Stimulated activated CD4-positive, alpha-beta T cell treated with anti-CD3 and anti-CD28 coated beads, Interleukin-4, amount 100 ng/mL, for 48 hours (primary cell): Measurements from ENCODE around the gene OTOF.
"Not testable (repeated sequence)": the region's sequence is repeated elsewhere in the genome, so short reads cannot be mapped to it uniquely, and the experiment has no call there.

ENCODE experiments used
- DNase-seq, 2 donors: peaks; one replicate each; pipeline ENCODE4 v3.0.0-alpha.2; 2020; ENCODE audit warnings: low read depth in 2 of 2

The OTOF gene

DNA sequence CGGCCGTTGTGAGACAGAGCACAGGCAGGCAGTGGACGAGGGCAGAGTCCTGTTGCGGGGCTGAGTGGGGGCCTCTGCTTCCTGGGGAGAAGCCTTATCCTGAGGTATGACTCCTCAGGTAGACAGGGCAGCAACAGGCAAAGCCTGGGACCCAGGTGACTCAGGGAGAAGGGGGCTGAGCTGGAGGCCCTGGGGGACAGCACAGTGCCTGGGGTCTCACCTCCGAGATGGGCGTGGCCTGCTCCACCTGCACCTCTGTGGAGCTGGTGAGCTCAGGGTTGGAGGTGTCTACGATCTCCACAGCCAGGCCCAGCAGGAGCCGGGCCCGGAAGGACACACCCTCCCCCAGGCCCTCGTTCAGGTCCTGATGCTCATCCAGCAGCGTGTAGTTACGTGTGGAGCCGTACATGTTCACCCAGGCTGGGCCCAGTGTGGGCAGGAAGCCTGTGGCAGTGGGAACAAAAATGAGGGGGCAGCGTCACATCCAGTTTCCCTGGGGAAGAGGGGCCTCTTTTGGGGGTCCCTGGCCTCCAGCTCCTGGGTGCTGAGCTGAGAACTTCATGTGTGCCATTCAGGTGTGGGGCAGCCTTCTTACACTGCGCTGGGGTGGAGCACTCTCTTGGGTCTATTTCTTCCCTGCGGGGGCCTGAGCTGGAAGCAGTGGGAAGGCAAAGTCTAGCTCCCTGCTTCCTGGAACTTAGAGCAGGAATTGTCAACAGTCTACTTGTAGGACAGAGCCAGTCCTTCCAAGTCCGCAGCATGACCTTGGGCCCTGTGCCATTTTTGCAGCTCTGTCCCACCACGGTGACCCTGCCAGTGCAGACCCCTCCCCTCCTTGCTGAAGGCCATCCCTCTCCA lies 2.9 kb upstream of the OTOF start:
- no peak for DNase-seq

DNA sequence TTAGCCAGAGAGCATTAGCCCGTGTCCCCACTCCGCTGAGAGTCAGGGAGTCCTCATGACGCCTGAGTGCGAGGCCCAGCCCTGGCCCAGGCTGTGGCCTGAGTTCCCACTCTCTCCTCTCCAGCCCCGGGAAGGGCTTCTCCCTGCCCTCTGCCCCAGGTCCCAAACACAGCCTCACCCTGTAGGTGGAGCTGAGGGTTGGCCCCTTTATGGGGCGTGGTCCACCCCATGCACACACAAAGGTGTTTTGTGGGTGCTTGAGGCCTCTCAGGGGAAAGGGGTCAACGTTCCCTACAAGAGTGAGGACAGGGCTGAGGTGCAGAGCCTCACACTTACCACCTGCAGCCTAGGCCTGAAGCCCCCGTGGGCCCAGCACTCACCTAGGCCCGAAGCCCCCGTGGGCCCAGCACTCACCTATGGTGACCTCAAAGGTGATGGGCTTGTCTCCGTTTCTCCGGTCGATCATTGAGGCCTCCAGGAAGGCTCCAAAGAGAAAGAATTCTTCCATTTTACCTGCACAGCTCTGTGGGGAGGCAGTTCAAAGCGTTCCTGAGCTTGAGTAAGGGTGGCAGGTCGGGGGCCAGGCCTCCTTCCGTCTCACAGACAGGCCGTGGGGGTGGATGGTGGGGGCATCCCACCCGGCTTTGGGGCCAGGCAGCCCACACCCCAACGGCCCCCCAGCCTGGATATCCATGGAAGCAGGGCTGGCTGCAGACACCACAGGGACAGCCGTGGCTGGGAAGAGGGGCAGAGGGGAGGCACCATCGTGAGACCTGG lies 2.1 kb upstream of the OTOF start:
- no peak for DNase-seq

DNA sequence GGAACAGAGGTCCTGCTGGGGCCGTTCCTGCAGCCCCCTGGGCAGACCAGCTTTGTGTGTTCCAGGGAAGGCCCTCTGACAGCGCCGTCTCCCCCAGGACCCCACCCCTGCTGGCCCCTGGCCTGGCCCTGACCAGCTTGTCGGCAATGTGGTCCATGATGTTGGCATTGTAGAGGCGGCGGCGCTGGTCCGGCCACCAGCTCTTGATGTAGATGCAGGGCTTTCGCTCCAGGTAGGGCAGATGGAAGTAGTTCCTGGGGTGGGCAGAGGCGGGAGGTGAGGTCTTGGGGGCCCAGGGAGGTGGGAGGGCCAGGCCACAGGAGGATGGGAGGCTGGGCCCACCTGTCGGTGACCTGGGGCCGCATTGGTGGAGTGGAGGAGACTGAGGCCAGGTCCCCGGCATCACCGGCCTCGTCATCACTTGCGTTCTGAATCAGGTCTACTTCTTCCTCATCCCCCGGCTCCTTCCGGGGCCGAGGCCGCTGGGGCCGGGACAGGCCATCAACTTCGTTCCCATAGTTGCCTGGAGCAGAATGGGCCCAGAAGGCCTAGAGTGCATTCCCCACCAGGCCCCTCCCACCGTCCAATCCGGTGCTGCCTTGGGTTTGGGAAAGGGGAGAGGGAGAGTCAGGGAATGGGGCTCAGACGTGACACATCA lies 1.3 kb upstream of the OTOF start:
- DNase-seq: no peak

DNA sequence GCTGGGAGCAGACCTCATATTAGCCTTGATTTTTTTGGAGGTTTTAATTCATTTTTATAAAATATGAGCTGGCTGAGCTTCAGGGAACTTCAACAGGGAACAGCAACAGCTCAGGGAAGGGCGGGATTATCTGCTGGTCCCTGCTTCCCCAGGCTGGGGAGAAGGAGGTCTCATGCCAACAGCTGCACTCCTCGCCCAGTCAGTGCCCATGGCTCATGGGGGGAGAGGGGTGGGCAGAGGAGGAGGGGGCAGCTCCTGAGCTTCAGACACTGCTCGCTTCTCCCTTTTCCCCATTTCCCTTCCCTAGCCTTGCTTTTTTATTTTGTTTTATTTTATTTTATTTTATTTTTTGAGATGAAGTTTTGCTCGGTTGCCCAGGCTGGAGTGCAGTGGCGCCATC lies 442 bp upstream of the OTOF start:
- no peak for DNase-seq

DNA sequence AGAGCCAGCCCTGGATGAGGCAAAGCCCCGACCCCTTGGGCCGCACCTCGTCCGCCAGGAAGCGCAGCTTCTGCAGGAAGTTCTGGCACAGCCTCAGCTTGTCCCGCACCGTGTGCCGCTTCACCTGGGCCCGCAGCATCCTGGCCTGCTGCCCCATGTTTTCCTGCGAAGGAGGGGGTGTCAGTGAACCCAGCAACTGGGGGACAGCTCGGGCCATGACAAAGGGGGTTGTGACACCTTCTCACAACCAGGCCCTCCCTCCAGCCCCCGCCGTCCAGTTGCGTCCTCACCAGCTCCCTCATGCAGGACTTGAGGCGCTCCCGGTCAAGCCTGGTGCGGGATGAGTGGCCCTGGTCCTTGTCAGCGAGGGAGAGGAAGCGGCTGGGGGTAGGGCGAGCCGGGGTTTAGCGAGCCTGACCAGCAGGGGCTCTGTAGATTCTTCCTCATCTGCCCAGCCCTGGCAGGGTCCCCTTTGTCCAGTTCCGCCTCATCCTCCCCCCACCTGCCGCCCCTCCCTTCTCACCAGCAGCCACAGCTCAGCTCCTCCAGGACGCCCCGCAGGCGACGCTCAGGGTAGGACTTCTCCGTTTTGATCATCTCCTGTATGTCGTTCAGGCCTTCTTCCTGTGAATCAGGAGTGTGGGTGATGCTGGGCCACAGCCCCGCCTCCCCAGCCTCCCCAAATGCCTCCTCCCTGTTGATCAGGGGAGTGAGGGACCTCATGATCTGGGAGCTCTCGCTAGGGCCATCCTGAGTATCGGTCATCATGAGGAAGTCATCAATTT lies 606 bp downstream of the OTOF start:
- no peak for DNase-seq

DNA sequence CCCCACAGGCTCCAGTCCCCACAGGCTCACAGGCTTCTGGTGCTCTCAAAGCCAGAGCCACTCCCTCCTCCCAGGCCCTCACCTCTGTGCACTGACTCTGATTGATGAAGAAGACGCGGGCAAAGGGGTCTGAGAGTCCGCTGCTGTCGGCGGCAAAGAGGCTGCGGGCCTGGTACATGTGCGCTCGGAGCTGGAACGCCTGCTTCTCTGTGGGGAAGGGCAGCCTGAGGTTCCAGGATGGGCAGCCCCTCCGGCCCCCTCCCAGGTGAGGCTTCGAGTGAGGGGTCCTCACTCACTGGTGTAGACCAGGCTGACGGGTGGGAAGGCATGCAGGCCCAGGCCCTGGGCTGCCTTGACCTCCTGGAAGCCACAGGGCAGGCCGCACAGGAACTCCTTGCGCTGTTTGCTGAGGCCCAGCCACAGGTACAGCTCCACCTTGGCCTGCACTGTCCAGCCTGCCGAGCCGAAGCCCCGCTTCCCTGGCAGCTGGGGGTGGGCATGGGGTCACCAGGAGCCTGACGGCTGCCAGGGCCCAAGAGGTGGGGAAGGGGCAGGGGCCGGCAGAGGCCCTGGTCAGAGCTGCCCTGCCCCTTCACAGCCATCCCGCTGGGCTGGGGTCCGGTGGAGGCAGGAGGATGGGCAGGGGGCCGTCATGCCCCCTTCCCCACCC lies 2.0 kb downstream of the OTOF start:
- DNase-seq: no peak

DNA sequence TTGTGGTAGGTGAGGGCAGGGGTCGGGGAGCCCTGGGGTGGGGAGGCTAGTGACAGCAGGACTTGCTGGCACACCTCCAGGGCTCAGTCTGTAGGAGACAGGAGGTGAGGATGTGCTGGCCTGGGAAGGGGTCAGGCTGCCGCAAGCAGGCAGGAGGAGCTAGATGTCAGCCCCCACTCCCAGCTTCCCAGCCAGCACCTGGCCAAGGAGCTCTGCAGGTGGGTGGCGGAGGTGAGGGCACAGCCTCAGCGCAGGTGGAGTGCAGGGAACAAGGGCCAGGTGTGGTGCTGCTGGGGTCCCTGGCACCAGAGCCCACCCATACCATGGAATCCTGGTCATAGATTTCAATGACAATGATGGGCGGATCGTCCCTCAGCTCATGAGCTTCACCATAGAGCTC lies 2.9 kb downstream of the OTOF start:
- DNase-seq: no peak

DNA sequence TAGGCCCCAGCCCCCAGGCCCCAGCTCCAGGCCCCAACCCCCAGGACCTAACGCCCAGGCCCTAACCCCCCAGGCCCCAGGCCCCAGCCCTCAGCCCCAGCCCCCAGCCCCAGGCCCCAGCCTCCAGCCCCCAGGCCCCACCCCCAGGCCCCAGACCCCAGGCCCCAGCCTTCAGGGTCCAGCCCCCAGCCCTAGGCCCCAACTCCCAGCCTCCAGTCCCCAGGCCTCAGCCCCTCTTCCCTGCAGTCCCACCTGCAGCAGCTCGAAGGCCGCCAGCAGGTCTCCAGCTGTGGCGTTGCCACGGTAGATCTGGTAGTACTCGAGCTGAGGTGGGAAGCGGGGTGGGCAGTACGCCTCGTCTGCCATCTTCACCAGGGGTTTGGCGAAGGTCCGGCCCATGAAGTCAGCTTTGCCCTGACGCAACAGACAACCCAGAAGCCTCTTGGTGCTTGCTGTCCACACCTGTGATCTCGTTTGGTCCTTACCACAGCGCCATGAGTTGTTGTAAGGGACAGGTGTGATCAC lies 3.6 kb downstream of the OTOF start:
- no peak for DNase-seq

DNA sequence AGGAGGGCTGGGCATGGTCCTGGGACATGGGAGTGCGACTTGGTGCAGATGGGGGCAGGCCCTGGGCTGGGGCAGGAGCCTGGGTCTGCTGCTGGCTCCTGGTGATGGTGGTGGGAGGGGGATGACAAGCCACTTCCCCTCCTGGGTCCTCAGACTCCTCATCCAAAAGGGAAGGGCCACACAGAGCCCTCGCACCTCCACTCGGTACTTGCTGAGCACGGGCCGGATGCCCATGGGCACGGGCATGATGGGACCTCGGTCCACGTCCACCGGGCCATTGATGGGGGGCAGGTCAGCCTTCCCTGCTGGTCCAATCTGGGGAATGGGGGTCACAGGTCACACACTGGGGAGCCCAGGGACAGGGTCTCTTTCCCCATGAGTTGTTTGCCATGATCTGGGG lies 4.1 kb downstream of the OTOF start:
- DNase-seq: no peak

DNA sequence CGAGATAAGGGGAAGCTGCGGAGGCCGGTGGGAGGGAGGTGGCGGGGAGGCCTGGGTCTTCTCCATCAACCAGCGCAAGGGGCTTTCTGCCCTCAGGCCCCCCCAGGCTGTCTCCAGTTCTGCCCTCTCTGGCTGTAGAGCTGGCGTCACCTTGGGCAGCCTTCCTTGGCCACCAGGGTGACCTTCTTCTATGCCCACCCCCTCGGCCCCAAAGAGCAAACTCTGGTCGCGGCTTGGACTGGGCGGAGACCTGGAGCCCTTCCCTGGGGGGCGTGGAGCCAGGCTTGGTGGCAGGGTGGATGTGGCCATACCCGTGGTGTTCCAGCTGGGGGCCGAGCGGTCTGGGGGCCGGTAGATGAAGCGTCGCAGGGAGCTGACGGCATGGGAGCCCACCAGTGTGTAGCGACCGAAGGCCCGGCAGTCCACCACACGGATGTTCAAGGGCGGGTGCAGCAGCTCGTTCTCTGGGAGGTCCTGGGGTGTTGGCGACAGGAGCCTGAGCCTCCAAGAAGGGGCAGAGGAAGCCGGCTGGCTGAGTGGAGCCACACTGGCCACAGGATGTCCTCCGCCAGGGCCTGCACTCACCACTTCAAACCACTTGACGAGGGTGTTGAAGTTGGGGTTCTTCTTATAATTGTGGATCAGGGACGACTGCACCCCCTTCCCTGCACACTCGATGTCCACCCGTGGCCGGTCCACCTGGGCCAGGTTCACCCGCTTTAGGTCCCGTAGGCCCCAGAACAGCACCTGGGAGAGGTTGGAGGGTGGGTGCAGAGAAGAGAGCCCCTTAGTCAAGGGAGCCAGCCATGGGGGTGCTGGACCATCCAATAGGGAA lies 4.9 kb downstream of the OTOF start:
- DNase-seq: no peak

DNA sequence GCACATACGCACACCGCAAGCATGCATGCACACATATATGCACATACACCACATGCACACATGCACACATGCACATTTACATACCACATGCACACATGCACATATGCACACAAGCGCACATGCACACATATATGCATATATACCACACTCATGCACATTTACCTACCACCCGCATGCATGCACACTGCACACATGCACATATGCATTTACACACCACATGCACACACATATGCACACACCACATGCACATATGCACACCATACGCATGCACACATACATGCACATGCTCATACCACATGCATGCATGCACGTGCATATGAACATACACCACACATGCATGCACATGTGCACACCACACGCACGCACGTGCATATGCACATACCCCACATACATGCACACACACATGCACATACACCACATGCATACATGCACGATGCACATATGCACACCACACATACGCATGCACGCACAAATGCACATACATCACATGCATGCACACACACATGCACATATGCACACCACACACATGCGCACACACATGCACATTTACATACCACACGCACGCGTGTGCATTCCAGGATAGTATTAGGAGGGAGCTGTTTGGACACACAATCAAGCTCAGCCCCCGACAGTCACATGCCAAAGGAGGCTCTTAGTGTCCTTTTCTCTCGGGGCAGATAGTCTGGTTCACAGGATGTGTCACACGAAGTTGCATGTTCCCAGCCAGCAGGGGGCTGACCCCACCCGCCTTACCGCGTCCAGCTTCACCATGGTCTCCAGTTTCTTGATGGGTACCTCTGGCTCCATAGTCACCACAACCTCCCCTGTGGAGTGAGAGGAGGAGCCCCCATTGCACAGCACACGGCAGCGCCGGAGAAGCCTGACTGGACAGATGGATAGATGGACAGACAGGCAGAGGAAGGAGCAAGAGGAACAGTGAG lies 5.9 kb downstream of the OTOF start:
- DNase-seq: no peak

DNA sequence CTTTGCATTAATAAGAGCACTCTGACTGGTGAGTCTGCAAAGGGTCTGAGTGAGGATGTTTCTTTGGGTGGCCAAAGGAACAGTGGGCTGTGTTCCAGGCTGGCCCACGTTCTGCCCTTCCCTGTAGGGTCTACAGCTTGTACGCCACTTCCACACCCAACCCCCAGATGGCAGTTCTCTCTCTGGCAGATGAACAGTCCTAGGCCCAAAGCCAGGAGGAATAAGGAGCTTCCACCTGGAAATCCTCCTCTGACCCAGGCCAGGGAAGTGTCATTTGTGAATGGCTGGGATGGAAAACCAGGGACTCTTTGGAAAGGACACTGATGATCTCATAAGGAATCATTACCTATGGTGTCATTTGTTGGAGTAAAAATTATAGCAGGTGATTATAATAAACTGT lies 6.6 kb downstream of the OTOF start:
- DNase-seq: no peak

DNA sequence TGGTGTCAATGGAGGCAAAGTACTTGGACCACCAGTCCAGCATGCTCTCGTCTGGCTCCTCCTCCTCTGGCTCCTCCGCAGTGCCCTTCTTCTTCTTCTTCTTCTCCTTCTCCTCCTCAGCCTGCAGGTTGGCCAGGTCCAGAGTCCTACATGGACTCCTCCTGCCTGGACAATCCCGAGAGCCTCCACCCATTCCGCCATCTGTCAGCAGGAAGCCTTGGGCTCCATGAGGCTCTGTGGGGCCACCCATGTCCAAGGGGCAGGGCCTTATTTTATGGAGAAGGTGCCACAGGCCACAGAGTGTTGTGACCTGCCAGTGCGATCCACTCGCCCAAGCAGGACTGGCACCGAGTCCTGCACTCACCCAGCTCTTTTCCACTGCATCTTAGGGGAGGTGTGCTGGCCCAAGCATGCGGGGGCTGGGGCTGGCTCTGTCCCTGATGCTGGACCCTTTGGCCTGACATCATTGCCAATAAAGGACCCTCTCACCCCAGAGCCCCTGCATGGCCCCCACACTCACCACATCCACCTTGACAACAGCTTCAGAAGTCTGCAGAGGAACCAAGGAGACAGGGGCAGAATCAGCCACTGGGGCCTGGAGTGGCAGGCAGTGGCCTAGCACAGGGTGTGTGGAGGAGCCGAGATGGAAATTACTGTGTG lies 7.2 kb downstream of the OTOF start:
- no peak for DNase-seq

DNA sequence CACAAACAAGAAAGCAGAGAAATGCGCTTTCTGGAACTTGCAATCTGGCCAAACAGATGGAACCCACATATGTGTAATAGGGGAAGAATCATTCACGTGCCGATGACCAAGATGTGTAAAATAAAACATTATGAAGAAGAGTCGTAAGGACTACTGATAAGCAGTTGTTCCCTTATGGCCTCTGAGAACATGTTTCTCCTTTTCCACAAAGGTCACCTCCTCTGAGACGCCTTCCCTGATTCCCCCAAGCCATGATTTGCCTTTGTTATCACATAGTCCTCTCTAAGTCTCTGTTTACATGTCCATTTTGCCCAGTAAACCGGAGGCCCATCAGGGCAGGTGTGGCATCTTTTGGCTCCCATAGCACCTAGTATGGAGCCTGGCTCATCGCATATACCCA lies 8.0 kb downstream of the OTOF start:
- DNase-seq: no peak

DNA sequence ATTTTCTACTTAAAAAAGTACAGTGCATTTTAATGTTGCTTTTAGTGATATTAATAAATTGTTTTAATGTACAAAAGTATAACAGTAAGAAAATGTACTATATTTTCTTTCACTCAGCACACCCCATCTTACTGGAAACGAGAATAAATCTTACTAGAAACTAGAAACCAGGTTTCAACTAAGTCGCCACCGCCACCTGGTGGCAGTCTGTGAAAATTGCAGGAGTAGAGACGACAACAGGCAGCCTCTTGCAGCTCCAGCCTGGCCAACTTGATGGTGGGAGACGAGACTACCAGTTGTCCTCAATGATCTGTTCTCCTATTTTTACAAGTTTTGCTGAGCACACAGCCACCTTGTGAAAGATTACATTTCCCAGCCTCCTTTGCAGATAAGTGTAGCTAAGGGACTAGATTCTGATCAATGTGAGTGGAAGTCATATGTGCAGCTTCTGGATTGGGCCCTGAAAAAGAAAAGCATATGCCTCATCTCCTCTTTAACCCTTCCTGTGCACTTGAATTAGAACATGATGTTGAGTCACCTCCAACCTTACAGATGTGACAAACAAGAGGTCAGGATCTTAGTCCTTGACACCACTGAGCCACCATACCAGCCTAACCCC lies 8.7 kb downstream of the OTOF start:
- DNase-seq: peak; percentile 54 to 72

DNA sequence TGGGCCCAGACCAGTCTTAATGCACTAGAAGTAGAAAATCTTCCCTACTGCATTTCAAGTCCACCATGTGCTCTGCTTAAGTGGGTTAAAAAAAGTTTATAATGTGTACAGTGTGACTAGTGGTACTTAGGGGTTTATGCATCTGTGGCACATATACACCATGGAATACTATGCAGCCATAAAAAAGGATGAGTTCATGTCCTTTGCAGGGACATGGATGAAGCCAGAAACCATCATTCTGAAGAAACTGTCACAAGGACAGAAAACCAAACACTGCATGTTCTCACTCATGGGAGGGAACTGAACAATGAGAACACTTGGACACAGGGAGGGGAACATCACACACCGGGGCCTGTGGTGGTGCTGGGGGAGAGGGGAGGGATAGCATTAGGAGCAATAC lies 9.4 kb downstream of the OTOF start:
- DNase-seq: not testable (repeated sequence)

DNA sequence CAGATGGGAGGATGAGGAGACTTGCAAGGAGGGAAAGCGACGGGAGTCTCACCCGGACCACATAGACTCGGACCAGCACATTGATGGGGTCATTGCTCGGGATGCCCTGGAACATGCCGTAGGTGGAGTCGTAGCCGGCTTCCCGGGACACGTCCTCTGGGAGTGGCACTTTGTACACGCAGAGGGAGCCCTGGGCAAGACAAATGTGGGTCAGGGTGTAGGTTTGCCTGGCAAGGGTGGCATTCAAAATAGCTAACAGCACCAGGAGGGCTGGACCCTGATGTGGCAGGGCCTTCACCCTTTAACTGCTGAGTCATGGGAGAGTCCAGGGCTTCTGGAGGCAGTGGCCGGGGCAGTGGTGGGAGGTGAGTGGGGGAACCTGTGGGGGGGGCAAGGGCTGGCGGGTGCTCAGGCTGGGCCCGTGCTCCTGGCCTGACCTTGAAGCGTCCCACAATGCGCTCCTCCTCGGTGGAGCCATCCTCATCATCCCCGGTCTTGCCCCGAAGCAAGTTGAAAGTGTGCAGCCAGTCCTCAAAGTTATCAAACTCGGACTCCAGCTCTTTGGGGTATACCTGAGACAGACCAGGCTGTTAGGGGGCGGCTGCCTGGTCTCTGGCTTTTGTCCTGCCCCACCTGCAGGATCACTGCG lies 11.1 kb downstream of the OTOF start:
- no peak for DNase-seq
